ENCODE measurements around the gene C2CD4B.
A peak's percentile ranks its signal among the peaks of the same experiment; 100 is the strongest.

Gene C2CD4B

GRCh38 chr15:62149729-62150128 is 15.4 kb downstream of the C2CD4B start:
- DNase-seq (ENCODE audit: low spot score), result no peak

GRCh38 chr15:62147551-62147950 is 17.5 kb downstream of the C2CD4B start:
- DNase-seq (ENCODE audit: low spot score), result no peak

- DNase-seq (ENCODE audit: low spot score), result no peak
These were observed 17.9 kb downstream of the C2CD4B start for GRCh38 chr15:62147149-62147548.

GRCh38 chr15:62145015-62145735 is 19.9 kb downstream of the C2CD4B start:
- DNase-seq (ENCODE audit: low spot score), result no peak

GRCh38 chr15:62142736-62143135 is 22.3 kb downstream of the C2CD4B start:
- DNase-seq (ENCODE audit: low spot score), result no peak

GRCh38 chr15:62141643-62142588 is 23.2 kb downstream of the C2CD4B start:
- DNase-seq (ENCODE audit: low spot score), result no peak

GRCh38 chr15:62141200-62141599 is 23.9 kb downstream of the C2CD4B start:
- DNase-seq (ENCODE audit: low spot score), result no peak

- DNase-seq (ENCODE audit: low spot score), result no peak
These were observed 27.0 kb downstream of the C2CD4B start for GRCh38 chr15:62138124-62138523.

- DNase-seq (ENCODE audit: low spot score), result no peak
These were observed 27.9 kb downstream of the C2CD4B start for GRCh38 chr15:62136911-62137865.

GRCh38 chr15:62135532-62136134 is 29.5 kb downstream of the C2CD4B start:
- no peak for DNase-seq (ENCODE audit: low spot score)

- DNase-seq (ENCODE audit: low spot score), result no peak
These were observed 31.9 kb downstream of the C2CD4B start for GRCh38 chr15:62133141-62133540.

GRCh38 chr15:62128916-62129315 is 36.2 kb downstream of the C2CD4B start:
- DNase-seq (ENCODE audit: low spot score), result no peak

- no peak for DNase-seq (ENCODE audit: low spot score)
These were observed 38.7 kb downstream of the C2CD4B start for GRCh38 chr15:62126364-62126763.

- DNase-seq (ENCODE audit: low spot score), result peak; percentile 58
These were observed 39.3 kb downstream of the C2CD4B start for GRCh38 chr15:62125773-62126172.

- DNase-seq (ENCODE audit: low spot score), result no peak
These were observed 40.1 kb downstream of the C2CD4B start for GRCh38 chr15:62124973-62125303.

GRCh38 chr15:62124176-62124972 is 40.7 kb downstream of the C2CD4B start:
- DNase-seq (ENCODE audit: low spot score), result no peak

GRCh38 chr15:62122249-62122648 is 42.8 kb downstream of the C2CD4B start:
- DNase-seq (ENCODE audit: low spot score), result no peak

- no peak for DNase-seq (ENCODE audit: low spot score)
These were observed 43.6 kb downstream of the C2CD4B start for GRCh38 chr15:62121273-62122015.

- DNase-seq (ENCODE audit: low spot score), result no peak
These were observed 44.3 kb downstream of the C2CD4B start for GRCh38 chr15:62120776-62121175.

GRCh38 chr15:62119874-62120273 is 45.2 kb downstream of the C2CD4B start:
- DNase-seq (ENCODE audit: low spot score), result no peak
